ENCODE measurements around the gene TWNK.

The TWNK gene

DNA sequence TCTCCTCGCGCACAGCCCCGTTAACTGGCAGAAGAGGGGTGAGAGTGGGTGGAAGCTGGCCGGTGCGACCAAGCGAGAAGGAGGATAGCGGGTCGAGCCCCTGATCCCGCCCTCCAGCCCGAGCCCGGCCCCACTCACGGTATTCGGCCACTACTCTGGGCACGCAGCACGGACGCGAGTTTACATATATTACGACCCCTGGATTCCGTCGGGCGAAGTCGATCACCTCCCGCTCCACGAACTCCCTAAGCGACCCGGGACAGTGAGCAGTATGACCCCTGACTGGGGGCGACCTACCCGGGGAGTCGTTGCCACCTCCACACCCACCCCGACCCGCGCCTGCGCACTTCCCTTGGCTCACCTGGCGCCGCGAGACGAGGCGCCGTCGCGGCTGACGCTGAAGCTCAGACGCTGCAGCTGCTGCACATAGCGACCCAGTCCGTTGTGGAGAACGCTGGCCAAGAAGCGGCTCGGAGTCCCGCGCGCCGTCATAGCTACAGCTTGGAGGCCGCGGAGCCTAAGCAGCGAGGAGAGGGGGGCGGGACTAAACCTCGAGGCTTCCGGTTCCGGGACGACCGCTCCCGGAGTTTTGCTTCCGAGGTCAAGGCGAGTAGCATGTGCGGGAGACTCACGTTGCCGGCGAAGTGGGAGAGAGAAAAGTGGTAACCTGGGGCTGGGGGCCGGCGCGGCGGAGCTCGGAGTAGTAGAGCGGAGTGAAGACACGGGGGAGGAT, at the start of gene TWNK, which contains the start of gene MRPL43:
Gene TWNK (plus strand): TSS at position 592 of the 733 bp plus-strand sequence. CDS start 668 bp downstream, outside the sequence.
Gene MRPL43 (minus strand): TSS at position 546 of the 733 bp plus-strand sequence. CDS start 54 bp downstream, at position 492.
- peak; percentile 88 to 90 for DNase-seq

DNA sequence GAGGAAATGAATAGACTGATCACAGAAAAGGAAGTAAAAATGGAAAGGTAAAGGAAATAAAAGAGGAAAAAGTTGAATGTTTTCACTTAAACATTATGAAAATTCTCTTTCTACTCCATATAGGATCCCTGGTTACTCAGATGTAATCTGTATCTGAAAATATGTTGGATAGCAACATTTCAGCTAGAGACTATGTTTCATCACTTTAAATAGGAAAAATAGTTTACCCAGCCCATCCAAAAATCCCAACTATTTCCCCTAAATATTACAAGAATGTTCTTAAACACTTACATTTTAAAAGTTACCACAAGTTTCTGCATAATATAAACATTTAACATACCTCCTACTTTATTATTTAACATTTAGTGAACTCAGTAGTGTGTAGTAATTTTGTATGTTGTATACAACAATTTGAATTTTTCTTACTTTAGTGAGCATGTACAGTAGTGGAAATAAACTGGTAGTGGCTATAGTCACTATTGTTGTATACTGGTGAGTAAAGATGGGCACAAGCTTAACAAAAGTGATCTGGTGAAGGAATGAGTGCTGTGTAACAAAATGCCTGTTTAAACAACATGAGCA, 47.5 kb upstream of the TWNK start:
- no peak for DNase-seq

DNA sequence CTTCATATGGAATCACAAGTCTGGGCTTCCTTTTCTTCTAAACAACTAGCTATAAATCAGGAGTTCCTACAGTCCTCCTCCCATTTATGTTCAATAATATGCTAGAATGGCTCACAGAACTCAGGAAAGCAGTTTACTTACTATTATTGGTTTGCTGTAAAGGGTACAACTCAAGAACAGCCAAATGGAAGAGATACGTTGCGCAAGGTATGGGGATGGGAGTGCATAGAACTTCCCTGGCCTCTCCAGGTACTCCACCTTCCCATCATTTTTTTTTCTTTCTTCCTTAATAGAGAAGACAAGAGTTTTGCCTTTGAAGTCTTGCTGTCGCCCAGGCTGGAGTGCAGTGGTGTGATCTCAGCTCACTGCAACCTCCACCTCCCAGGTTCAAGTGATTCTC, 45.1 kb upstream of the TWNK start:
- DNase-seq, result no peak

DNA sequence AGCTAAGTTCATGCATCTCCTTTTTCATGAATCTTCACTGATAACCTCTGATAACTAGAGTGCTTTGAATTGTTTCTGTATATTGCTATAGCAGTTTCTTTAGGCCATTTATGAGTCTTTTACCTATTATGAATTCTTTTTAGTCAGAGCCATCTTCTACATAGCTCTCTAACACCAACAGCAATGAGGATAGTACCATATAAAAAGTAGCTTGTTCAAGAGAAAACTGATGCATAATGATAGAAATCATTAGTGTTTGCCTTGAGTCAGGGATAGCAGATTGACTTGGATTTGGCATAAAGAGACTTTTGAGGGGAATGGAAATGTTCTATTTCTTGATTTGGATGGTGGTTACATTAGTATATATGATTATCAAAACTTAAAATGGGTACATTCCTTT, 43.8 kb upstream of the TWNK start:
- DNase-seq, result no peak

DNA sequence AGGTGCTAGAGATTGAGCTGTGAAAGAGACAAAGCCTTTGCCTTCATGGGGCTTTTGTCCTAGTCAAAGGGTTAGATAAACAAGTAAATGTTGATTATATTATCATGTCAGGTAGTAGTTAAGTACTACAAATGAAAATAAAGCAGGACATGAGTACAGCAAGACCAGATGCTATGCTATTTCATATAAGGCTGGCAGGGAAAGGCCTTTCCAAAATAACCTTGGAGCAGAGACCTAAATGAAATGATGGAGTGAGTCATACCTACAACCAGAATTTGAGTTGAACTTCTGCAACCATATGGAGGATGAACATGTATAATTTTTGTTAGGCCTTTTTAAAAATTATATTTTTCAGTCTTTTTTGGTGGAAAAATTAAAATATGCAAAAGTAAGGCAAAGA, 41.6 kb upstream of the TWNK start:
- no peak for DNase-seq

DNA sequence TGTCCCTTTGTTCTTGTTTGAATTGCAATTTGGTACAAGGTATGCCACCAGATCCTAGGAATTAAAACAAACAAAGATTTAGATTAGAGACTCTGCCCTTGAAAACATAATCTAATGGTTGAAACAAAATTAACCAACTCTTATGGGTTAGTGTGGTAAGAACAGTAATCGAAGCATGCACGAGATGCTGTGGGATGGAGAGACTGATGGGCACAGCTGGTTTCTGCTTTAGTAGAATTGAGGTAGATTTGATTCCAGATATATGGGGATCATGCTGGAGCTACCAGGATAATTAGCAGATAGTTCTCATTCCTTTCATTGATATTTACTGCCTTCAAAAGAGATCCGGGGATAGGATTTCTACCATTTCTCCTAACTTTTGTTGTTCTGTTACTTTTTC, 38.4 kb upstream of the TWNK start:
- no peak for DNase-seq

DNA sequence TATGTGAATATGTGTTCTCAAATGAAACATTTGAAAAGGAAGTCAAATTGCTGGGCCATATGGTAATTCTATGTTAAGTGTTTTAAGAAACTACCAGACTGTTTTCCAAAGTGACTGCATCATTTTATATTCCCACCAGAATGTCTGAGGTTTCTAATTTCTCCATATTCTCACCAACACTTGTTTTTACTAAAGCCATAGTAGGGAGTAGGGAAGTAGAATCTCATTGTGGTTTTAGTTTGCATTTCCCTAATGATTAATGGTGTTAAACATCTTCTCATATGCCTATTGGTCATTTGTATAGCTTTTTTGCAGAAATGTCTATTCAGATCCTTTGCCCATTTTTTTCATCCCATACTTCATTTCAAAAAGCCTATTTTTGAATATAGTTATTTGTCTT, 27.1 kb upstream of the TWNK start:
- DNase-seq, result no peak

DNA sequence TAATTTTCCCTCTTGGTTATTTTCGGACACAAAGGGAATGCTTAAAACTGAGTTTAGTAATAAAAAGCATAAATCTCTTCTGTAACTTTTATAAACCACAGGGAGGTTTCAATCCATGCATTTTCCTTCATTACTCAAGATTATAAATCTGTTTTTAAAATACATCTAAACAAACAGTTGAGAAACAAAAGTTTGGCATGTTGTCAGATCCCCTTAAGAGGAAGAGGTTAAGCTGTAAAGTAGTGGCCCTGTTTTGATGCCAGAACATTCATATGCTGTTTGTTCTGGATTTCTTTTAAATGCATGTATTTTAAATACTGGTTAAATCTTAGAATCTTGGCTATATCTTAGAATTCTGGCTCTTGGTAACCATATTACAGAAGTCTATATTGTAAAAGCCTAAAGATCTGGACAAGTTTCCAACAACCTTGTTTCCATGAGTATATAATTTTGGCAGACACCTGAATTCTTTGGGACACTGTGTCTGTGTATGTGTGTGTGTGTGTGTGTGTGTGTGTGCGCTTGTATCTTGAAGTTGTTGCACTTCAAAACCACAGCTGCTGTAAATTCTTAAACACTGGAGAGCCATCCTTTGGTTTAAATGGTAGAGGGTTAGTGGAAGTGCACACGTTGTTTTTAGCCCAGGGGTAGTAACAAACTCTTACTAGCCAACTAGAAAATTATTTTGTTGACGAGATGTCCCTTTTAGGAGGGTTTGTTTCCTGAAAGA, 24.8 kb upstream of the TWNK start:
- DNase-seq, result no peak

DNA sequence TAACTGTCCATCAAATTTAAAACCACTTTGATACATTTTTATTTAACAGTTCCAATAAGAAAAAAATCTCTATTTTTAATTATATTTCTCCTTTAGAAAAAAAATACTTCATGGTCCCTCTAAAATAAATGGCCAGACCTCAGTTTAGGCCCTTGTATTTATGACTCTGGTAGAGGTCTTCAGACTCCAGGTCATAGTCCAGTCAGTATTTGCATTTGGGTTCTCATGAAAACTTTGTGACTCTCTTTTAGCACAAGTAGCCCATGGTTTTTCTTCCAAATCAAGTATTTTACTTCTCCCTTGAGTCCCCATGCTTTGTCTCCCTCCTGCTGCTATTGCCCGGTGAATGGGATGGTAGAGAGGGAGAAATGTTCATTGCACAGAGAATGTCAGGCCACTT, 23.5 kb upstream of the TWNK start:
- no peak for DNase-seq

DNA sequence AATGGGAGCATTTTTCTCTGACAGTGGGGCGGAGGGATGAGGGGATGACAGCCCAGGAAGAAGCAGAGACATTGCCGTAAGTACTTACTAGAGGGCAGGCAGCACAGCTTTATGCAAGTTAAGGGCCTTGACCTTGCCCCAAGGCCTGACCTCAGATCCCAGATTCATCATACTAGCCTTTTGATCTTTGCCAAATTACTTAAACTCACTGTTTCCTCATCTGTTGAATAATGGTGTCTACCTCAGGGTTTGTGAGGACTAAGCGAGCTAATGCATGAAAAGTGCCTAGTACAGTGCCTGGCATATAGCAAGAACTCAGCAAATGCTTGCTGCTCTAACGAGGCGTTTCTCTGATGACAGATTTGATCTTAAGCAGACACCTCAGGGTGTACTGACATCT, 21.5 kb upstream of the TWNK start:
- DNase-seq, result no peak

DNA sequence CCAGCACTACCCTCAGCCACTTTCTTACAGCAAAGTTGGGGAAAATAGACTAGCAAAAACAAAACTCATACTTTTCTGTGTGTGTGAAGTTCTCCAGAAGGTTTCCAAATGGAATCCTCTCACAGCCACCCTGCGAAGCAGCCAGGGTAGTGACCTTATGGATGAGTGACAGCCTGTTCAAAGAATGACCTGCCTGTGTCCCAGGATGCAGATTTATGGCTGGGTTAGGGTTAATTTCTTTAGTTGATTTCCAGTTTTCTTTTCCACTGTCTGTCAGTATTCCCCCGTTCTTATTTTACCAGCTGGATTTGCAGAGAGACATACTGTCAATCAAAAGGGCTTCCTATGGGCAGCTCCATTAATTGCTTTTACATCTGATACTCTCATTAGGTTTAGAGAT, 20.5 kb upstream of the TWNK start:
- DNase-seq, result no peak

DNA sequence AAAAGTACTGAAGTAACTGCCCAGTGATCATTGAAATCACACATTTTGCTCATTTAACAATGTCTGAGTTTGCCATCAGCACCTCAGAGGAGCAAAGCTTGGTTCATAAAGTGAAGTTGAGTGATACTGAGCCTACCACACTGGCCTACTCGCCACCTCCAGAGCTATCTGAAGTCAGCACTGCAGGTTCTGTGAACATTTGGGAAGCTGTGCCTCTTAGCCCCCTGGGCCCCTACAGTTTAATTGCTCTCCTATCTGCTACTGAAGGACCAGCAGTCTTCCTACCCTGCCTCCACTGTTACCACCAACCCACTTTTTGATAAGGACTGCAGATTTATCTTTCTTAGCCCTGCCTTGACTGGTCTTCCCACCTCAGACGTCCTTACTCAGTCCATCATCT, 20.0 kb upstream of the TWNK start:
- no peak for DNase-seq

DNA sequence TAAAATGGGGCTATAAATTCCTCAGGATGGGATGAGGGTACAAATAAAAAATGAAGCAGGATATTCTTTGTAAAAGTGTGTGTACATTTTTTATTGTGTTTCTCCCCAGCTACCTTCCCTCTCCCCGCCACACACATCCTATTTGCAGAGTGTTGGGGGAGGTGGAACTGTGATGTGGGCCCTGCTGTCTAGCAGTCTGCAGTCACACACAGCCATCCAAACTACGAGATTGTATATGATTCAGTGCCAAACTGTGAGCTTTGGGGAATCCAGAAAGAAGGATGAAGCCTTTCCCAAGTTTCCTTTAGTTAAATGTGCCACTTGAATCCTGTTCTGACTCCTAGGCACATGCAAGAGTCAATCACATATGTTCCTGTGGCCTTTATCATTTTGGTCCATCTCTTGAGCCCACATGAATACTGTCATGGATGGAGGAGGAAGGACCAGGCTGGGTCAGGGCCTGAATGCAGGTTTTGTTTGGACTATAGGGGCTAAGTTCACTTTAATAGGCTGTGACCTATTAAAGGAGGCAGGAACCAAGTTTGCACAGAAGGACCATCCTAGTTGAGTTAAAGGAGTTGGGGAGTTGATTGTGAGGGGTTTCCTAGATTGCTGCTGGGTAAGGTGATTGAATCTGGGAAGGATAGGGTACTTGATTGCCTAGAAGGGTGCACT, 19.1 kb upstream of the TWNK start:
- DNase-seq, result no peak

DNA sequence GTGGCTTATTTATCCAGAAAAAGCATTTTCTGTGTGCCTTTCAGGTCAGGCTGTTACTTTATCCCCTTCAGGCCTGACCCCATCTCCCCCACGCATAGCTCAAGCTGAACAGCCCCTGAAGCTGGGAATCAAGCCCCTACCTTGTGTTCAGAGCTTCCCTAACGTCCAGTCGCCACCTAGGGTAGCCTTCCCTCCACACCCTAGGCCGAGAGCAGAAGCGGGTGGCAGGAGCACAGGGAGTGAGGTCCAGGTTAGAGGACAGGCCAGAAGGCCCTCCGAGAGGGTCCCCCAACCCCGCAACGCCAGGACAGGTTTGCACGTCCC, 18.5 kb upstream of the TWNK start:
- no peak for DNase-seq

DNA sequence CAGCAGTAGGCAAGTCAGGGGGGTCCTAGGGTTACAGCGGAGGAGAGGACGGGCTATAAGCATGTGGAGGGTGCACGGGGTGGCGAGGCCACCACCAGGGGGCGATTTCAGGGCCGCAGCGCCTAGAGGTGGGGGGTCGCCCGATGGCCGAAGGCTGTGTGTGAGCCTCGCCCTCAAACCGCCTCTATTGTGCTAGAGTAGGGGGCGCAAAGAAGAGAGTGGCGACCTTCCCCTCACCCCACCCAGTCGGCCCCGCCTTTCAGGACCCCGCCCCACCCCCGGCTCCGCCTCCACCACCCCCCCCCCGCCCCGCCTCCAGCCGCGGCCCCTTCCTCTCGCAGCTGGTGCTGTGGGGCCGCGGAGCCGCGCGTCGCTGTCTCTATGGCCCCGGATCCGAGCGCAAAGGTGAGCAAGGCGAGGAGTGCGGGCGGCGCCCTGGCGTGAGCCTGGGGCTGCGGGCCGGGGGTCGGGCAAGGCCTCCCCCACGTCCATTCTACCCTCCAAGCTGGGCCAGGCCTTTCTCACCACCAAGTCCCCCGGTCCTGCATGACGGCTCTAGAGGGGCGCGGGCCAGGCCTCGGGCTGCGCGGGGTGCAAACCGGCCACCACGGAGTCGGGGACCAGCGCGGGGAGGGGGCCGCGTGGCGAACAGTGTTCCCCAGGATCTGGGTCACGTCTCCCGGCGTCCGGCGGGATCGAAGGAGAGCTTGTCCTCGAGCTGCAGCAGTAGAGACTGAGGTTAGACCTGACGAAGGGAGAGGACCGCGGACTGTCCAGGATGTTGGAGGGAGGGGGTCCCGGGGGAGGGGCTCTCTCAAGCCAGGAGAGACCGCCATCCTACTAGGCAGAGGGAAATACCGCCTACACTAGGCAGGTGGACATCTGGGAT, 17.9 kb upstream of the TWNK start, which contains the start of gene SEMA4G:
Gene SEMA4G (plus strand): TSS at position 318 of the 889 bp plus-strand sequence. CDS start 3,409 bp downstream, outside the sequence.
- peak; percentile 52 for DNase-seq

DNA sequence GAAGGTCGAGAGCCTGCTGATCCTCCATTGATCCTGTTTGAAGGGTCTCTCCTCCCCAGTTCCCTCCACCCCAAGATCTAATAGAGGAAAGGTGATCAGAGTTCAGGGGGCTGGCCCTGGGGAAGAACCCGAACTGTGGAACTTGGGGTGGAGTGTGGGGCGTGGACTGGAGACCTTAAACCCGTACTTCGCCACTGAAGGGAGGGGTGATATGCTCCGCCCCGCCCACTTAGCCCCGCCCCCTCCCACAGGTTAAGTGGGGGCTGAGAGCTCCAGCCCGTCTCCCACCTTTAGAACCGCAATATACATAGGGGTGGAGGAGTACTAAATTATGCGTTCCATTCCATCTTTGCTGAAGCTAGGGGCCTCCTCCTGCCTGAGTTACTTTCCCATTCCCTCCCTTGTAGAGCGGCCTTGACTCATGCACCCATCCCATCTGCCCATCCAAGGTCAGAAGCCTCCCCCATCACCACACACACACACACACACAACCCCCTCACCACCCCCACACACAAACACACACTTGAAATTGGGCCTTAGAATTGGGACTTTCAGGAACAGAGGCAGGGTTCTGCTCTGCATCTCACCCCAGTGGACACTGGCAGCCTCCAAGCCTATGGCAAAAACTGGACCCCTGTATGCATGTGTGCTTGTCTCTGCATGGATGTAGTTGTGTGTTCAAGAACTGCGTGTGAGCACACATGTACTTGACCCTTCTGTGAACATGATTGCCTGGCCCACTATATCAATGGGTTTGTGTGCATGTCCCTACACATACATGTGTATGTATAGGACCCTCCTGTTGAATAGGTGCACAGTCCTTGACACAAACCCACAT, 17.0 kb upstream of the TWNK start:
- peak in 1 of 2 donors; percentile 31 for DNase-seq

DNA sequence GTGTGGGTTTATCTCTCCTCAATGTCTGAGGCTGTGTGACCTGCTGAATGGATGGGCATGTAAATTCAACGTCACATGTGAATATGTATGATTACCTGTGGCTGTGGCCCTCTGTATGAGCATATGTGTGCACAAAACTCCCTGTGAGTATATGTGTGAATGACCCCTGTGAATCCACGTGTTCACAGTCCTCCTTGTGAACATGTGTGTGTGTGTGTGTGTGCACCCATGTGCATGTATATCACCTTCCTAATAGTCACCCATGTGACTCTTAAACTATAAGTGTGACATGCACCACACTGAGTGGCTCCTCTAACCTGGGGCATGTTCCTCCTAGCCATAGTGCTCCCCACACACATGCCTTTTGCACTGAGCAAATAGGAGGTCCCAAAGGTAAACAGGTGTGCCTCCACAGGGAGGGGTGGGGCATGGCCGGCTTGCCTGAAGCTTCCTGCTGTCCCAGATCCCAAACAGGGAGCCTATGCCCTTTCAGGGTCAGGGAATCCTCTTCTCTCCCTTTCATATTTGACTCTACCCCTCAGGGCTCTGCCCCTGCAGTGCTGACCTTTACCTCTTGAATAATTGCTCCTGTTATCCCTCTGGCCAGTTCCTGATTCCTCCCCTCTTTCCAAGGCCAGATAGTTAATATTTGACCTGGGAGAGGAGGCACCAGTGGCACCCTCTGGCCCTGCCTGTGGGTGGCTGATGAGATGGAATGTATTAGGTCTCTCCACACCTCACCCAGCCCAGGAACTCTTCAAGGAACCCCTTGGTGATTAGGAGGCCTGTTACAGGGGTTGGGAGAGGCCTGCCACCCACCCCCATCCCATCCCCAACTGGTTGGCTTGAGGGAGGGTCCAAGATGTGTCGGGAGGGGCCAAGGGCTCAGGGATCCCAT, 16.2 kb upstream of the TWNK start:
- no peak for DNase-seq

DNA sequence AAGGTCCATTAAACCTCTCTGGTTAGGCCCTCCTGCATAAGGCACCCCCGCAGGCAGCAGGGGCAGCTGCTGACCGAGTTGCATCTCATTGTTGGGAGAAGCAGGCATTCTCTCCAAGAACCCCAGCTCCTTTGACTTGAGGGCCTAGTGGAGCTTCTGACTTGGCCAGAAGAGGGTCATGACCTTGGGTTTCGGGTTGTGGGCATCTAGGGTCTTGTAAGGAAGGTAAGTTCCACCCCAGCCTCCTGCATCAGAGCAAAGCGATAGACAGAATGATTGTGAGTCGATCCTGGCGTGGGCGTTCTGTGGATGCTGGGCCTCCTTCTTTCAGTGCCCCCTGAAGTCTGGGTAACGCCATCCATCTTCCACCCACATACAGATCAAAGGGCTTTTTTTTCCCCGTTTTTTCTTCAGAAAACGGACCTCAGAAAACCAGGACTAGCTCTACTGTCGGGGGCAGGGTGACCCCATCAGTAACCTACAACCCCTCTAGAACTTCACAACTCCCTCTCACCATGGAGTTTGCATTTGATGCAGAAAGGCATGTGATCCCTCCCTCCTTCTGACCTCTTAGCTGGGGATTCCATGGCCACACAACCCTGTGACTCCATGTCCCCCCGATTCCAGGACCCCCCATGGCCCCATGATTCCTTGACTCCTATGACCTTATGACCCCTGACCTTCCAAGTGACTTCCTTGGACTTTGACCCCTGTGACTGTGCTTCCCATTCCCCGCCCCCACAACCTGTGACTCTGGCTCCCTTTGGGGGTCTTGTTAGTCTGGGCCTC, 15.0 kb upstream of the TWNK start:
- DNase-seq, result no peak

DNA sequence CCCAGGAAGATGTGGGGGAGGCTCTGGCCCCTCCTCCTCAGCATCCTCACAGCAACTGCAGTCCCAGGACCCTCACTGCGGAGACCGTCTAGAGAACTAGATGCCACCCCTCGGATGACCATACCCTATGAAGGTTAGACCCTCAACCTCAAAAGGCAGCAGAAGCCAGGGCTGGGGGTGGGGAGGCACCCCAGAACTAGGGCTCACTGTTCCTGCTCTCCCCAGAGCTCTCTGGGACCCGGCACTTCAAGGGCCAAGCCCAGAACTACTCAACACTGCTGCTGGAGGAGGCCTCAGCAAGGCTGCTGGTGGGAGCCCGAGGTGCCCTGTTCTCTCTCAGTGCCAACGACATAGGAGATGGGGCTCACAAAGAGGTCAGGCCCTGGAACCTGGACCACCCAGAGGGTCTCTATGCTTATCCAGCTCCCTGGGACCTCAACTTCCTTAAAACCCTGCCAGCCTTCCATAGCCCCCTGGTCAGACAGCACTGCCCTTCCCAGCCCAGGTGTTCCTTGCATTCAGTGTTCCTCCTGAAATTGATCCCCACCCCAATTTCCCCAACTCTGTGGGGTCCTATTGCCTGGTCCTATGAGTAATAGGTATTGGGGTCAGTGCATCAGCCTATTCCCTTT, 14.3 kb upstream of the TWNK start:
- DNase-seq, result no peak

All from stimulated activated CD4-positive, alpha-beta T cell treated with anti-CD3 and anti-CD28 coated beads, Interleukin-2, amount 100 ng/mL, for 24 hours (primary cell).